Epithelial cell of proximal tubule (primary cell): Measurements from ENCODE around the gene CNGA2. TPM values are rescaled to one million over a fixed set of nuclear protein-coding genes. Genes with fewer than 3 reads are reported as not detected.
A peak's percentile ranks its signal among the peaks of the same experiment; 100 is the strongest.

Experiments
- DNase-seq: peaks from one replicate; pipeline ENCODE4 v3.0.0-alpha.2; 2011; ENCODE audit warnings: low read depth
- H3K4me3 ChIP-seq: 2 replicates; pipeline ENCODE4 v1.5.1; 2011; ENCODE audit warnings: low read depth, mild to moderate bottlenecking, low read length
- CTCF ChIP-seq: conservative IDR thresholded peaks from 2 replicates; pipeline ENCODE4 v1.5.1; 2012; ENCODE audit warnings: low read depth, mild to moderate bottlenecking, low read length
- total RNA-seq: library from RNA; depleted of rRNA; stranded (reverse); fragments of >200 nt; gene quantifications from 2 replicates; pipeline ENCODE4 v1.2.3, GENCODE V29; 2015

Gene CNGA2
- total RNA-seq, 1 donor from 2014 or later, result not detected

- H3K4me3 ChIP-seq, result no peak overlapping the region
- DNase-seq, result no peak
- no peak for TF ChIP-seq CTCF
Observed at GRCh38 chrX:151711154-151711553, 23.4 kb upstream of the CNGA2 start.

- no peak for TF ChIP-seq CTCF
Observed at GRCh38 chrX:151711787-151712186, 22.8 kb upstream of the CNGA2 start.

GRCh38 chrX:151712253-151712652 is 22.3 kb upstream of the CNGA2 start:
- no peak for TF ChIP-seq CTCF
- no peak overlapping the region for H3K4me3 ChIP-seq
- no peak for DNase-seq

More at GRCh38 chrX:151711787-151712186, 22.8 kb upstream of the CNGA2 start:
- no peak overlapping the region for H3K4me3 ChIP-seq
- DNase-seq, result no peak

DNA sequence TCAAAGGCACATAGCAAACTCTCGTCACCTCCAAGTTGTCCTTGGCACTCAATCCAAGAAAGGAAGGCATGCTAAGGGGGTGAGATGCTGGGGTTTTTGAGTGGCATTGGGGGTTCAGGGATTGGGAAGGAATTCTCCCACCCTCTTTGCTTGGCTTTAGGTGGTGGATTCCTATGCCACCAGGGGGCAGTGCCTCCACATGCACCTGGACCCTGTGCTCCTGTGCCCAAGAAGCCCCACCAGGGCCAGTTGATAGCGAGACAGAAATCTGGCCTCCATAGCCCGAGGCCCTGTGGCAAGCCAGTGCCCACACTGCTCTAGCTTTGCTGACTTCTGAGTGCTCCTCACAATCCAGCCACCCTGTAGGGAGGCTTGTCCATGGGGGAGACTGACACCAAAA is 20.7 kb upstream of the CNGA2 start:
- peak; percentile 53 for TF ChIP-seq CTCF
- no peak overlapping the region for H3K4me3 ChIP-seq
- no peak for DNase-seq

GRCh38 chrX:151714362-151714761 is 20.2 kb upstream of the CNGA2 start:
- no peak for DNase-seq
- TF ChIP-seq CTCF, result no peak
- H3K4me3 ChIP-seq, result no peak overlapping the region

GRCh38 chrX:151715752-151716151 is 18.8 kb upstream of the CNGA2 start, which contains the start of gene FATE1:
FATE1 (plus strand) TSS chrX:151716035; CDS start chrX:151716120, 85 bp downstream.
- TF ChIP-seq CTCF, result no peak
- no peak within 1 kb of the TSS for H3K4me3 ChIP-seq
- DNase-seq, result no peak

DNA sequence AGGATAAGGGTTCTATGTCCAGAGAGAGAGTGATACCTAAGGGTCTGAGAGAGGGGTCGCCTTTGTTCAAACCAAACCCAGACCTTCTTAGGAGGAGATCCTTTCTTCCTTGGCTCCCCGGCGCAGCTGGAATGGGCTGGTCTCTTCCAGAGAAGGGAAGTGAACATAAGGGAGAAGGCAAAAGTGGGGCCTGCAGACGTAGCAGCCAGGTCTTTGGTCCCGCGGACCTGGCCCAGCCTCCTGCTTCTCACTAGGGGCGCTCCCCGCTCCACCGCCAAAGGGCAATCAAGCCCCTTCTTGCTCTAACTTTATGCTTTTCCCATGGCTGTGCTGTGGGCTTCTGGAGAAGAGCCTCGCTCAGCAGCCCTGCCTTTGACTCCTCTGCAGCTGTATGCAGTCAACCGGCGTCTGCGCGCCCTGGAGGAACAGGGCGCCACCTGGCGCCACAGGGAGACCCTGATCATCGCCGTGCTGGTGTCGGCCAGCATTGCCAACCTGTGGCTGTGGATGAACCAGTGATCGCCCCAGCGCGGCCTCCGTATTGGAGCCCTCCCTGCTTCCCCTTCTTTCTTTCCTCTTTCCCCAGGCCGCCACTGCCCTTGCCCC is 12.2 kb upstream of the CNGA2 start:
- DNase-seq, result no peak
- H3K4me3 ChIP-seq, result no peak overlapping the region
- peak; percentile 34 for TF ChIP-seq CTCF
